Esophagus muscularis mucosa (tissue), 4 donors: ENCODE measurements around the gene SPATA16.

ENCODE experiments used
- CTCF ChIP-seq, 3 experiments: fragments of 200-600 bp in 2 of 3; fragments of 450-650 bp in 1 of 3; sonication (generic) in 2 of 3; IDR thresholded peaks; one replicate each; pipeline ENCODE4 v1.5.1; 2017 to 2019; ENCODE audit warnings: antibody characterized with exemption in 3 of 3, mild to moderate bottlenecking in 2 of 3, moderate library complexity in 1 of 3
- EP300 ChIP-seq: sonication (generic); formaldehyde crosslinking; IDR thresholded peaks from one replicate; pipeline ENCODE4 v1.6.1; 2017; ENCODE audit warnings: antibody characterized with exemption
- POLR2AphosphoS5 ChIP-seq, 2 donors: sonication (generic); formaldehyde crosslinking; IDR thresholded peaks; one replicate each; pipeline ENCODE4 v1.6.1; 2017; ENCODE audit warnings: antibody characterized with exemption in 2 of 2

DNA sequence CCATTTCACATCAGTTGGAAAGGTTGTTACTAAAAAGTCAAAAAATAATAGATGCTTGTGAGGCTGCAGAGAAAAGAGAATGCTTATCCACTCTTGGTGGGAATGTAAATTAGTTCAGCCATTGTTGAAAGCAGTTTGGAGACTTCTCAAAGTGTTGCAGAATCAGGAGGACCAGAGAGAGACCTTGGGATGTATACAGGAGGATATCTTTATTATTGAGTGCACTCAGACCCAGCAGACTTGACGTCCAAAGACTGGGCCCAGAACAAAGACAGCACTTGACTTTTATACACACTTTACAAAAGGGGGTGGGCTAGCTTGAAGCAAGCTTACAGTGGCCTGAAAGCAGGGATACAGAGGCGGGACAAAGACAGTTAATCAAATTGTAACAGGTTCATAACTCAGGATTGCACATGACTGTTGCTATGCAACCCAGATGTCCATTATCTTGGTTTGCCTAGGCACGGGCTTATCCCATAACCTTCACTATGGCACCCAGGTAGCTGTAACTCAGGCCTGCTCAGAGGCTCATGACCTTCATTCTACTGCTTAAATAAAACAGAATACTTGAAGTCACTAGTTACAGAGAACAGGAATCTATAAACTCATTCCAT is 127.7 kb downstream of the SPATA16 start:
- no peak for TF ChIP-seq CTCF (IDR thresholded peaks at IDR 0.05)
- TF ChIP-seq EP300, result no peak
- TF ChIP-seq POLR2AphosphoS5 (IDR thresholded peaks at IDR 0.05), result no peak
